ENCODE results near the gene CXCL16.
A peak's percentile ranks its signal among the peaks of the same experiment; 100 is the strongest.

CXCL16 gene

GRCh38 chr17:4739122-4740024 lies at the start of gene CXCL16, which contains the start of gene ZMYND15:
Gene CXCL16 (minus strand): TSS chr17:4739928. CDS start chr17:4739339, 589 bp downstream.
Gene ZMYND15 (plus strand): TSS chr17:4739833. CDS start chr17:4740549, 716 bp downstream.
- CTCF ChIA-PET, result interaction anchor here (1.2 kb wide), 1 partner anchor 51 kb away, joined by 4 read pairs; no protein-coding TSS in a partner anchor
- peak; percentile 87 for DNase-seq (ENCODE audit: extremely low spot score)
- no peak for TF ChIP-seq CTCF (IDR thresholded peaks at IDR 0.05; ENCODE audit: control extremely low read depth, extremely low read depth, low read depth, missing control alignments)
- POLR2A ChIA-PET, result no interaction called here

GRCh38 chr17:4788807-4789700 lies 49.3 kb upstream of the CXCL16 start, which contains the start of gene GLTPD2:
Gene GLTPD2 (plus strand): TSS chr17:4788964. CDS start chr17:4789012, 48 bp downstream.
- CTCF ChIA-PET, result interaction anchor here (0.6 to 2.5 kb wide), 27 partner anchors 9 to 222 kb away, joined by 3 to 21 read pairs (median 6); partner anchors contain the start of genes ARRB2, C17orf107, C17orf114 and CHRNE
- DNase-seq (ENCODE audit: extremely low spot score), result no peak
- TF ChIP-seq CTCF (IDR thresholded peaks at IDR 0.05; ENCODE audit: control extremely low read depth, extremely low read depth, low read depth, missing control alignments), result no peak
- POLR2A ChIA-PET, result interaction anchor here (1.5 kb wide), 1 partner anchor 232 kb away, joined by 3 read pairs; no protein-coding TSS in a partner anchor

GRCh38 chr17:4788159-4788806 lies 48.6 kb upstream of the CXCL16 start:
- ChIA-PET CTCF (interaction anchor here (0.8 to 2.5 kb wide), 6 partner anchors 9 to 115 kb away, joined by 3 to 9 read pairs (median 4); partner anchors contain the start of genes ARRB2, C17orf107 and CHRNE), POLR2A (no interaction called here)
- TF ChIP-seq CTCF (IDR thresholded peaks at IDR 0.05; ENCODE audit: control extremely low read depth, extremely low read depth, low read depth, missing control alignments), result no peak
- DNase-seq (ENCODE audit: extremely low spot score), result no peak

DNA sequence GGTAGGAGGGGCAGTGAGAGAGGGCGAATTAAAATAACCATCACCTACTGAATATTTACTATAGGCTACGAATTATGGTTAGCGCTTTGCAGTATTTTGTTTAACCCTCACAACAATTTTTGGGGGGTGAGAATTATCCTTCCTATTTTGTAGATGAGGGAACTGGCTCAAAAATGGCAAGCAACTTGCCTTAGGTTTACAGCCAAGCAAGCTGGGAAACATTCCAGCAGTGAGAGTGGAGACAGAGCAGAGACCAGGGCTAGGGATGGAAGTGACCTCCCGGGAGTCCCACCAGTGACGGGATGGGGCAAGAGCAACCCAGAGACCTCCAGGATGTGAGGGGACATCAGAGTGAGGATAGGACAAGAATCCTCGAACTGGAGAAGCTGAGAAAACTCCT lies 46.8 kb upstream of the CXCL16 start:
- no peak for DNase-seq (ENCODE audit: extremely low spot score)
- TF ChIP-seq CTCF (IDR thresholded peaks at IDR 0.05; ENCODE audit: control extremely low read depth, extremely low read depth, low read depth, missing control alignments), result no peak
- CTCF ChIA-PET, result interaction anchor here (1.0 to 1.2 kb wide), 2 partner anchors 12 to 102 kb away, joined by 3 read pairs; no protein-coding TSS in a partner anchor
- POLR2A ChIA-PET, result interaction anchor here (0.6 kb wide), 1 partner anchor 55 kb away, joined by 10 read pairs; no protein-coding TSS in a partner anchor

GRCh38 chr17:4786106-4786511 lies 46.4 kb upstream of the CXCL16 start, which contains the start of gene VMO1:
Gene VMO1 (minus strand): TSS chr17:4786364. CDS start chr17:4786352, 12 bp downstream.
- ChIA-PET CTCF (interaction anchor here (1.0 to 1.2 kb wide), 3 partner anchors 13 to 219 kb away, joined by 3 read pairs; no protein-coding TSS in a partner anchor), POLR2A (interaction anchor here (0.6 kb wide), 1 partner anchor 54 kb away, joined by 10 read pairs; no protein-coding TSS in a partner anchor)
- no peak for DNase-seq (ENCODE audit: extremely low spot score)
- TF ChIP-seq CTCF (IDR thresholded peaks at IDR 0.05; ENCODE audit: control extremely low read depth, extremely low read depth, low read depth, missing control alignments), result no peak
